Activated CD8-positive, alpha-beta memory T cell treated with anti-CD3 and anti-CD28 coated beads, Interleukin-2, amount 50 U/mL, for 4 hours (primary cell): ENCODE measurements around the gene DAP.
"Not testable (repeated sequence)": the region's sequence is repeated elsewhere in the genome, so short reads cannot be mapped to it uniquely, and the experiment has no call there.

Experiments used
- DNase-seq: peaks from one replicate; pipeline ENCODE4 v3.0.0-alpha.2; 2020

Gene DAP

DNA sequence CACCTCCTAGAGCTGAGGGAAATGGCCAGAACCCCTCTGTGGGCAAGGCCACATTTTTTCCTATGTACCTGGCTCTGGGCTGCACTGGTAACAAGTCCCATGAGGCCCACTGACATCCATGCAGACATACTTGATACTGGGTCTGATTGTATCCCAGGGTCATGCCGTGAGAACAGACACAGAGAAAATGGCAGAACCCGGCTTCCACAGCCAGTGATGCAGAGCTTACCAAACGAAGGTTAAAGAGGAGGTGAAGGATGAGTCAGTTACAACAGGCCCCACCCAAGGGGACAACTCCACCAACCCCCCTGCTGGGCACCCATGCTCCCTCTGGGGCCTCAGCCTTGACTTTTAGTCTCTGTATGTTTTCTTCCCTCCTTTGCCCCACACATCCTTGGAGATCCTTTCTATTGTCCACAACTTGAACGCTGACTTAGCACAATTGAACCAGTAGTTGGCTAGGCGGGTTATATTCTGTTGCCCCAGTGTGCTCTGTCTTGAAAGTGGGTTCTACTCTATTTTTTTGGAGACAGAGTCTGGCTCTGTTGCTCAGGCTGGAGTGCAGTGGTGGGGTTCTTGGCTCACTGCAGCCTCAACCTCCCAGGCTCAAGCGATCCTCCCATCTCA is 93.5 kb downstream of the DAP start:
- no peak for DNase-seq

DNA sequence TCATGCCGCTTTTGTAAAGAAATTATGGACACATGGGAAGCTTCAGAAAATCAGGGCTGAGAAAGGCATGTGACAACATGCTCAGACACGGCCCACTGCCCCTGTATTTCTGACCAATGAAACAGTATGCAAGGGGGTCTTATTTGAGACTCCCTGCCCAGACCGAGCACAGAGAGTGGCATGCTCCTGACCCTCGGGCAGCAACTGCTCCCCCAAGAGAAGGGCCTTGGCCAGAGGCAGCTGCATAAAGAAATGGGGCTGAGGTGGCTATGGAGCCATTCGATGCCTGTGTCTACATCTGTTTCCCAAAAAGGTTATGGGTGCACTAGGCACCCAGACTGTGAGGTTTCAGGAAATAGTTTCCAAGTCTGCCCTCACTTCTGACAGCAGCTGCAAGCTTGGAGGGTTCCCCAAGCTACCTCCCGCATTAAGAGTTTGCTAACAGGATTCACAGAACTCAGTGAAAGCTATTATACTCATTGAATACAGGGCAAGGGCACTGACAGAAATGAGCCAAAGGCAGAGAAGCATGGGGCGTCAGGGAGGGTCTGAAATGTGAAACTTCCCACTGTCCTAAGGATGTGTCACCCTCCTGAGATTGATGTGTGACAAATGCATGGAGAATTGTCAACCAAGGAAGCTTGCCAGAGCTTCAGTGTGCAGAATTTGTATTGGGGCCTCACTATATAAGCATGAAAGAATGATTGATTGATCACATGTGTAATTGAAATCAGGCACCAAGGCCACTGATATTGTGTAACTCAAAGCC is 94.3 kb downstream of the DAP start:
- DNase-seq = no peak

DNA sequence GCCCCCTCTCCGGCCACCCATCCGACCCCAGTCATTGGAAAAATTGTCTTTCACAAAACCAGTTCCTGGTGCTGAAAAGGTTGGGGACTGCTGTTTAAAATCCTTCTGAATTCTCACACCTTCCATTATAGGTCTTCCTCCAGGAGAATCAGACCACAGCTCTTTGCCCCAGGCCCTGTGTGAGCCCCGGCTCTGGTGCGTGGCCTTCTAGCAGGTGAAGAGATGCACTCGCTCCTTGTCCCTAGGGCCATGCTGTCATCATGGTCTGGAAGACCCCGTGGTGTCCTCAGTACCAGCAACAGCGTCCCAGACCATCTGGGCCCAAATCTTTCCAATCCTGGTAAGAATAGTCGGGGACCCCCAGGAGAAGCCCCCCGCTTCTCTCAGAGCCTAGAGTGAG is 95.2 kb downstream of the DAP start:
- DNase-seq = no peak

DNA sequence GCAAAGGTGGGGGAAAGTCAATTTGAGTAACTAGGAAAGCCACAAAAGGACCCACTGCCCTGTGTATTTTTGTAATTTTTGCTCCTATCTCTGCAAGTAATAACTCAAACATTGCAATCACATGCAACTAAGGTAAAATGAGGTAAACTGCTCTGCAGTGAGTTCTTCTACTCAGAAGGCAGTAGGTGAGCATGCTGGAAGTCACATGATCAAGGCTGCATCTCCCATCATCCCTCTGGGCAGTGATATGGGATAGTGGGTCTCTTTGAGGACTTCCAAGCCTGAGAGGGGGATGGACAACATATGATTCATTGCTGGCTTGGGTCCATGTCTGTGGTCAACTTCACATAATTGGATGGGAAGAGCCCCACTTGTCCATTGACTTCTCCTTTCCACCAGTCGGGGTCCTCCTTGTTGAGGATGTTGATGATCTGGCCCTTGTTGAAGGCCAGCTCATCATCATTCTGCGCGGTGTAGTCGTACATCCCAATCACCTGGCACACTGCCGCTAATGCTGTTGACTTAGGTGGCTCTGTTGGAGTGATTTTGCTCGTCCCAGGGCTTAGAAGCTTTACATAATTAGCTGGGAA is 96.8 kb downstream of the DAP start:
- DNase-seq = not testable (repeated sequence)

DNA sequence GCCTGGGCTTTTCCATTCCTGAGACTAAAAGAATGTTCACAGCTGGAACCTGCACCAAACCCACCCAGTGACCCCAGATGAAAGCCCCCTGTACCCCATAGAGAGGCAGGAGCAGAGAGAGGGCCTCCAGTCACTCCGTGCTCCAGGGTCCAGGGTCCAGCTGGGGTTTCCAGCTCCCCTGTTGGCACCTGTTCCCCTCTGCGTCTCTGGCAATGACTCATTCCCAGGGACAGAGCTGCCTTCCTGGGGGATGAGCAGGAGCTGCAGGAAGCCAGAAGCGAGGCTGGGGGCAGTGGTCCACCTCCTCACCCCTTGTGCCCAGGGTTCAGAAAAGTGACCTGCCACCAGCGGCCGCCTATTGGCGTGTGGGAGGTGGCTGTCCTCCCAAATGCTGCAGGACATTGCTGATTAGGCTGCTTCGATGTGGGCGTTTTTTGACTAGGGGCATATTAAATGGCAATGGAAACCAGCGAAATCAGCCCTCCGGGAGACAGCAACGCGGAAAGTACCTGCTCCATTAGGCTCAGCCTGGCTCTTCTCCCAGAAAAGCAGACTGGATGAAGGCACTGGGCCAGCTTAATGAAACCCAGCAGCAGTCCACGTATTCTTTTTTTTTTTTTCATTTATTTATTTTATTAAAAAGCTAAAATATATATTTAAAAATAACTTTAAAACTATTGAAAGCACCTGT is 97.4 kb downstream of the DAP start:
- no peak for DNase-seq

DNA sequence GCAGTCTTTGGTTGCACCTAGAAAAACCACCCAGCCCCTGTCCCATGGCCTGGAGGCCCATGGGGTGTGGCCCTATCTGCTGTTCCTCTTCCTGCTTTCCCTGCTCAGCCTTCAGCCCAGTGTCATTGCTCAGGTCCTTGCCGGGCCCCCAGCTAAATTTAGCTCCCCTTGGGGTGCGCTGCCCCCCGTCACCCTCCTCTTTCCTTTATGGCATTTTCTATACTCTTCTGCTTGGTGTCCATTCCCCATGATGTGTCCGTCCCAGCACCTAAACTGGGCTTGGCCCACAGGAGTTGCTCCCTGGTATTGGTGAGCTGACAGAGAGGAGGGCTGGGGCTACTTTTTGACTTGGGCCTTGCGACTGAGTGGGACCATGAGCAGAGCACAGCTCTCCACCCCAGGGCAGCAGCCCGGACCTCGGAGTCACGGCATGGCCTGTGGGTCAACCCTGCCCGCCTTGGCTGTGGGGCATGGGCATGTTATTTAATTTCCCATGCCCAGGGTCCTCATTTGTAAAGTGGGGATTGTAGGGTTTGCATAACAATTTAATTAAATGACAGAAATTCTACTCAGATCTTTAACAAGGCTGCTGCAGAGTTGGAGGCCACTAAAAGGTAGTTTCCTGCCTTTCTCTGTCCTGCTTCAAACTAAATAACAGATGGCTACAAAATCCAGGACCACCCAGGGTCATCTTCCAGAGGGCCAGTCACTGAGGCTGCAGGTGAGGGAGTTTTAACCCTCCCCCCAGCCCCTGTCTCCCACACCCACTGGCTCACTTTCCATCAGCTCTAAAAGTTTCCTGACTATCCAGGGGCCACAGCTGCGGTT is 98.2 kb downstream of the DAP start:
- no peak for DNase-seq

DNA sequence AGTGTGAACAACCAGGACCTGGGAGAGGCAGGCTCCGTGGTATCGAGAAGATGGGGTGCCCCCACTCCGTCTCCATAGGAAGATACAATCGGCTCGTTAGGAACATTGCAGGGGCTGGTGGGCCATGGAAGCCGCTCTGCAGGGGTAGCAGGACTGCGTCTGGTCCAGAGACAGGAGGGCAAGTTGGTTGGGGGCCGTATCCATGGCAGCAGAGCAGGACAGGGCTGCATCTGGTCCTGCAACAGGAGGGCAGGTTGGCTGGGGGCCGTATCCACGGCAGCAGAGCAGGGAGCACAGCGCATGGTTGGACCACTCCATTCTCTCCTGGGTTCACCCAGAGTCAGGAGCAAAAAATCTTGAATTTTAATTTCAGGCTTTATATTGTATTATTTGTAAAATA is 99.0 kb downstream of the DAP start:
- DNase-seq = no peak

- no peak for DNase-seq
These were observed 99.6 kb downstream of the DAP start for GRCh38 chr5:10661401-10661800.

GRCh38 chr5:10660720-10661387 is 100.2 kb downstream of the DAP start:
- DNase-seq = no peak

GRCh38 chr5:10660135-10660534 is 100.9 kb downstream of the DAP start:
- no peak for DNase-seq

GRCh38 chr5:10658265-10658664 is 102.8 kb downstream of the DAP start:
- no peak for DNase-seq

DNA sequence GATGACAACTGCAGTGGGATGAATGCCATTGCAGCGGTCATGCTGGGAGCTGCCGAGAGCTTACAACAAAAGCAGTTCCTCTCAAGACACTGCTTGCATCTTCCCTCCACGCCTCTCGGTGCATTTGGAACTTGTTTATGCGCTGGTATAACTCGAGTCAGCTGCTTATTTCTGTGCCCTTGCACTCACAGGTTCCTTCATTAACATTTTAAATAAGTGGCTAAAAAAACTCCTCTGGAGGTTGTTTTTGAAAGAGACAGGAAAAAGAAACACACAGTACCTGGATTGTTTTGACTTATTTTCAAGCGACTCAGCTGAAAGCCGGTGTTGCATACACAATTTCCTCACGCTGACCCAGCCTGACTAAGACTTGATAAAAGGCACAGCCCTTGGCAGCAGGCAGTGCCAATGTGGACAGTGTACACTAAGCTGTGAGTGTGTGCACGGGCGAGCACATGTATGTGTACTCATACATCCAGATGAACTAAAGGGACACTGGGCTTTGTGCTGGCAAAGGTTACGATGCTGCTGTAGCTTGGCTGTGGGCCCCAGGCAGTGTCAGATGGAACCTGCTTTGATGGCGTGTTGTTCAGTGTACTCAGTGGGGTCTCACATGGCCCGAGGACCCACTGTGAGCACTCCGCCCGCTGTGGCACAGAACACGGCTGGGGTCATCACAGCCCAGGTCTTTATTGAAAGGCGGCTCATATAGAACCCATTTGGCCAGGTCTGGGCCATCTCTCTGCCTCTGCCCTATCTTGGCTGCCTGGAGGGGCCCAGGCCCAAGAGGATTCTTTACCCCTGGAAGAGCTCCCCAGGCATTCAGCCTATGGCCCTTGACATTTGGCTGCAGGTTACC is 104.8 kb downstream of the DAP start:
- no peak for DNase-seq

GRCh38 chr5:10655161-10655971 is 105.7 kb downstream of the DAP start:
- no peak for DNase-seq

- DNase-seq = no peak
These were observed 106.5 kb downstream of the DAP start for GRCh38 chr5:10654566-10654965.

- DNase-seq = no peak
These were observed 107.2 kb downstream of the DAP start for GRCh38 chr5:10653751-10654400.

DNA sequence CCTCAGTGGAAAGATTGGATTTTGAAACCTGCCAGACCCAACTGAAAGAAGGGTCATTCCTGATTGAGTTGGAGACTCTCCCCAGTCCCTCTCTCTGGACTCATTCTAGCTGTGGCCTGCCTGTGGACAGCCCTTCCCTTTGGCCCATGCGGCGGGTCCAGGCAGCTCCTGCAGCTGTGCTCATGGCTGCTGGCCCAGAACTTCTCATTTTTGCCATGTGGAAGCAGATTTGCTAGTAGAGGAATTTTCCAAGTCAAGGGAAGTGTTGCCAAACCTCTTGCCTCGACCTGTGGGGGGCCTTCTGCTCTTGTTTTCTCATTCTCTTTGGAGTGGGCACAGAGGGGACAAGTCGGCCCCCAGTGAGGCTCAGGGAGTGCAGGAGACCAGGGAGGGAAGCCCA is 108.0 kb downstream of the DAP start:
- no peak for DNase-seq

DNA sequence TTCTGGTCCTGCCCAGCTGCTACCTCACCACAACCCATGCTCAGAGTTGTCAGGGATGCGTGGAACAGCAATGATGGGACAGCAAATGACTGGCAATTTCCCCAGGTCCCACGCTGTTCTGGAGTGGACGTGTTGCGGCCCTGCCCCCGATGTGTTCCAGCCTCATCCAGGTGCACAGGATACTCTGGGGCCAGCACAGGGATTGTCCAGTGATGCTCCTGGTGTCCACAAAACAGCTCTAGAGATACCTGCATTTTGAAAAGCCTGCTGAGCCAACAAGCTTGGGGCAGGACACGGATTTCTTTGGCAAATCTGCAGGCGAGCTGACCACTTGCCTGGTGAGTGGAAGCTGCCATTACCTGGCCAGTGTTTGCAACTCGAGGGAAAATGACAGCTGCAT is 108.4 kb downstream of the DAP start:
- no peak for DNase-seq

DNA sequence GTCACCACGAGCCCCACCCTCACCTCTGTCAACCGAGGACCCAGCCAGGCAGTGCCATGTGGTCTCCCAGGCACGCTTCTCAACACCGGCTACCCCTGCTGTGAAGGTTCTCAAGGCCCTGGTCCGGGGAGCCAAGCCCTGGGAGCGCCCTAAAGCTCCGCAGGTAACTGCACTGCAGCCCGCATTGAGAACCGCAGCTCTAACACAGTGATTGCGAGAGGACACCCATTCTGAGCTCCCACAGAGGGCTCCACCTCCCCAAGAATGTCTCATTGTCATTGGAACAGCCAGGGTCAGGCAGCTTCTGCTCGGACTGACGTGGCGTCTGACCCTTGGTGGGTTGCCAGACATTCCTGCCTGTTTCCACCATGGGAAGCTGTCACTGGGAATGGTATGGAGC is 108.9 kb downstream of the DAP start:
- DNase-seq = no peak

DNA sequence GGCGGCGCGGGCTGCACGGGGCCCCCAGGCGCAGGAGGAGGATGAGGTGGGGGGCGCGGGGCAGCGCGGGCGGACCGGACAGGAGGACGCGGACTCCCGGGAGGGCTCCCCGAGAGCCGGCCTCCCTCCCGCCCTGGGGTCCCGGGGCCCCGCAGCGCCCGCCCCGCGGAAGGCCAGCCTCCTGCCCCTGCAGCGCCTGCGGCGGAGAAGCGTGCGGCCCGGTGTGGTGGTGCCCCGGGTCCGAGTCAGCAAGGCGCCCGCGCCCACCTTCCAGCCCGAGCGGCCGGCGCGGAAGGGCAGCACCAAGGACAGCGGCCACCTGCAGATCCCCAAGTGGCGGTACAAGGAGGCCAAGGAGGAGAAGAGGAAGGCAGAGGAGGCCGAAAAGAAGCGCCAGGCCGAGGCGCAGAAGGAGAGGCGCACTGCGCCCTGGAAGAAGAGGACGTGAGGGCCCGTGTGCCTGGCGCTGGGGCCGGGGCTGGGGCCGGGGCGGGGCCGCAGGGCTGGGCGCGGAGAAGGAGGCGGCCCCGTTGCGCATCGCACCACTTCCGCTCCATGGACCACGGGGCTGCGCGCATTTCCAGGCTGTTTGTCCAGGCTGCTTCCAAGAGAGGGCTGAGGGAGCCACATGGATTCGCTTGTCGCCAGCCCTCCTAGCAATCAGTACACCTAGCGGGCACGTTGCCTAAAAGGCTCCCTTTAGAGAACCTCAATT is 111.2 kb downstream of the DAP start:
- no peak for DNase-seq
